Vagina (tissue), 2 donors: ENCODE data around the gene SRF. TPM values are rescaled to one million over a fixed set of nuclear protein-coding genes. Genes with fewer than 3 reads are reported as not detected.

ENCODE experiments used
- DNase-seq, 2 donors: peaks; one replicate each; pipeline ENCODE4 v3.0.0-alpha.2; 2017; ENCODE audit errors: extremely low spot score in 2 of 2
- H3K27ac ChIP-seq: fragments of 200-600 bp; sonication (generic); one replicate; pipeline ENCODE4 v1.5.1; 2019
- H3K27me3 ChIP-seq: fragments of 200-600 bp; sonication (generic); one replicate; pipeline ENCODE4 v1.5.1; 2019
- H3K36me3 ChIP-seq, 2 donors: fragments of 200-600 bp; sonication (generic); one replicate each; pipeline ENCODE4 v1.5.1; 2017 to 2019
- H3K4me1 ChIP-seq: fragments of 200-600 bp; sonication (generic); one replicate; pipeline ENCODE4 v1.5.1; 2019
- H3K4me3 ChIP-seq, 2 donors: fragments of 200-600 bp; sonication (generic); 1 replicate in 1 of 2; 2 replicates in 1 of 2; pipeline ENCODE4 v1.5.1; 2016 to 2019
- H3K9me3 ChIP-seq: fragments of 200-600 bp; sonication (generic); one replicate; pipeline ENCODE4 v1.5.1; 2019
- CTCF ChIP-seq, 3 experiments: fragments of 450-650 bp in 2 of 3; fragments of 200-600 bp in 1 of 3; sonication (generic) in 1 of 3; IDR thresholded peaks; one replicate each; pipeline ENCODE4 v1.5.1; 2017 to 2019; ENCODE audit warnings: antibody characterized with exemption in 3 of 3, mild to moderate bottlenecking in 2 of 3, moderate library complexity in 2 of 3
- POLR2A ChIP-seq, 2 donors: fragments of 450-650 bp; IDR thresholded peaks; one replicate each; pipeline ENCODE4 v1.6.1; 2017; ENCODE audit warnings: antibody characterized with exemption in 2 of 2, mild to moderate bottlenecking in 2 of 2, moderate library complexity in 2 of 2
- POLR2AphosphoS5 ChIP-seq, 2 donors: sonication (generic); formaldehyde crosslinking; IDR thresholded peaks; one replicate each; pipeline ENCODE4 v1.9.0; 2017; ENCODE audit warnings: antibody characterized with exemption in 2 of 2, mild to moderate bottlenecking in 2 of 2, low read depth in 1 of 2; ENCODE audit not compliant: insufficient read depth in 1 of 2
- intact Hi-C: fragments of 100-400 bp; cut with DNase I; formaldehyde crosslinking; loops from one replicate; pipeline ENCODE4 v1.15.1; 2023
- total RNA-seq: library from RNA; depleted of rRNA; stranded (reverse); fragments of >200 nt; gene quantifications from one replicate; pipeline ENCODE4 v1.2.3, GENCODE V29; 2016

Gene SRF
- total RNA-seq, 1 donor from 2014 or later: 28.2 TPM

DNA sequence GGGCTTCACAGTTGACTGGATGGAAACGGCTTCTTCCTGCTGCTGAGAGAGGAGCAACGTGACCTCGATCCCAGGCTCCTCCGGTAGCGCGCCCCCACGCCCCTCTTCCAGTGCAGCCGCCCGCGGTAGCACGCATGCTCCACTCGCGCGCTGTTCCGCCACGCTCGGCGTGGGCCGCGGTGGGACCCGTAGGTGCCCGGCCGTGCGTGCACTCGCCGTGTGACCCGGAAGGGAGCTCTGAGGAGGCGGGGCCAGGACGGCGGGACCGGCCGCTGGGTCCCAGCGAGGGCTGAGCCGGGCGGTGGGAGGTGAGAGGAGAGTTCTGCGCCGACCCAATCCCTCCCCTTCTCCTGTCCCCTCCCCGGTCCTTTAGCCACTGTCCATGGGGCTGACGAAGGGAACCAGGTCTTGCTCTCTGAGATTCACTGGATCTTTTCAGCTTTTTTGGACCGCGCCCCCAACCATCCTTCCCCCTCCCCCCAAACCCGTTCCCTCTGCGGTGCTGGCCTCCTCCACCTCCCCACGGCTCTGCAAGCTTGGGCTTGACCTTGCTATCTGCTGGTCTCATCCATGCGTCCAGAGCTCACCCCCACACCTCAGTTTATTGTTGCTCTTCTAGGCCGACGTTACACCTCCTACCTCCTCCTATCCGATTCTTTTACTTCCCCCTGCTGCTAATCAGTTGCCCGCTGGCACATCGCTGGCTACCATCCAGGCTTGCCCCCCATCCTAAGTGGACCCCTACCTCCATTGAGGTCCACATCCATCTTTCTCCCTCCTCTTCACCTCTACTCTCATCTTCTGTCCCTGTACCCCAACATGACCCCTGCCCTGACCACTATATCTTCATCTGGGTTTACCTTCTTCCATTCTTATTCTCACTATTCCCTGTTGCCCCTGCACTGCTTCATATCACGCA, 11.1 kb downstream of the SRF start, which contains the start of gene CUL9:
CUL9 (plus strand) TSS at position 255 of the 919 bp plus-strand sequence. CDS start 2,115 bp downstream, outside the sequence.
- TF ChIP-seq POLR2AphosphoS5 (IDR thresholded peaks at IDR 0.05; ENCODE audit: insufficient read depth in 1 of 2, low read depth in 1 of 2): peak; percentile 78 to 88
- peak in 1 of 2 donors; percentile 28 for TF ChIP-seq POLR2A (IDR thresholded peaks at IDR 0.05)
- TF ChIP-seq CTCF (IDR thresholded peaks at IDR 0.05): no peak
- intact Hi-C loops: no loop called here
- peaks cover 0 to 38% of the 10 kb centered on the region in 2 donors for H3K36me3 ChIP-seq
- peaks cover 30% of the 10 kb centered on the region for H3K4me1 ChIP-seq
- H3K27ac ChIP-seq: peak within 1 kb of the TSS; percentile 75
- peak within 1 kb of the TSS; percentile 76 to 91 for H3K4me3 ChIP-seq
- H3K9me3 ChIP-seq: no peaks in the 10 kb centered on the region
- H3K27me3 ChIP-seq: no peaks in the 10 kb centered on the region
- no peak for DNase-seq

GRCh38 chr6:43183441-43183840, 12.4 kb downstream of the SRF start:
- no peak overlapping the region for H3K4me3 ChIP-seq
- H3K4me1 ChIP-seq: peaks cover 30% of the 10 kb centered on the region
- no peaks in the 10 kb centered on the region for H3K27me3 ChIP-seq
- DNase-seq: no peak
- intact Hi-C loops: no loop called here
- no peak overlapping the region for H3K27ac ChIP-seq
- H3K36me3 ChIP-seq: peaks cover 0 to 37% of the 10 kb centered on the region in 2 donors
- no peak for TF ChIP-seq POLR2AphosphoS5 (IDR thresholded peaks at IDR 0.05; ENCODE audit: insufficient read depth in 1 of 2, low read depth in 1 of 2)
- TF ChIP-seq POLR2A (IDR thresholded peaks at IDR 0.05): no peak
- no peak for TF ChIP-seq CTCF (IDR thresholded peaks at IDR 0.05)
- no peaks in the 10 kb centered on the region for H3K9me3 ChIP-seq

DNA sequence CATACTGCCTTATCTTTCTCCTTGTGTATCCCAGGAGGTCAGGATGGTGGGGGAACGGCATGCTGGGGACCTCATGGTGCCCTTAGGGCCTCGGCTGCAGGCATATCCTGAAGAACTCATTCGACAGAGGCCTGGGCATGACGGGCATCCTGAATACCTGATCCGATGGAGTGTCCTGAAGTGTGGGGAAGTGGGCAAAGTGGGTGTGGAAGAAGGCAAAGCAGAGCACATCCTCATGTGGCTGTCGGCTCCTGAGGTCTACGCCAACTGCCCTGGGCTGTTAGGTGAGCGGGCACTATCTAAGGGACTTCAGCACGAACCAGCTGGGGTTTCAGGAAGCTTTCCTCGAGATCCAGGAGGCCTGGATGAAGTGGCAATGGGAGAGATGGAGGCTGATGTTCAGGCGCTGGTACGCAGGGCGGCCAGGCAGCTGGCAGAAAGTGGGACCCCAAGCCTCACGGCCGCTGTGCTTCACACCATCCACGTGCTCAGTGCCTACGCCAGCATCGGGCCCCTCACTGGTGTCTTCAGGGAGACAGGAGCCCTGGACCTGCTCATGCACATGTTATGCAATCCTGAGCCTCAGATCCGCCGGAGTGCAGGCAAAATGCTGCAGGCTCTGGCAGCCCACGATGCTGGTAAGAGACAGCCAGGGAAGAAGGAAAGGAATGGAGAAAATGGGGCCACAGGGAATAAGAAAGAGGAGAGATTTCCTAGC, 13.4 kb downstream of the SRF start:
- H3K4me3 ChIP-seq: no peak overlapping the region
- DNase-seq: no peak
- intact Hi-C loops: no loop called here
- no peaks in the 10 kb centered on the region for H3K27me3 ChIP-seq
- H3K9me3 ChIP-seq: no peaks in the 10 kb centered on the region
- H3K27ac ChIP-seq: no peak overlapping the region
- no peak for TF ChIP-seq POLR2AphosphoS5 (IDR thresholded peaks at IDR 0.05; ENCODE audit: insufficient read depth in 1 of 2, low read depth in 1 of 2)
- peaks cover 30% of the 10 kb centered on the region for H3K4me1 ChIP-seq
- H3K36me3 ChIP-seq: peaks cover 0 to 32% of the 10 kb centered on the region in 2 donors

DNA sequence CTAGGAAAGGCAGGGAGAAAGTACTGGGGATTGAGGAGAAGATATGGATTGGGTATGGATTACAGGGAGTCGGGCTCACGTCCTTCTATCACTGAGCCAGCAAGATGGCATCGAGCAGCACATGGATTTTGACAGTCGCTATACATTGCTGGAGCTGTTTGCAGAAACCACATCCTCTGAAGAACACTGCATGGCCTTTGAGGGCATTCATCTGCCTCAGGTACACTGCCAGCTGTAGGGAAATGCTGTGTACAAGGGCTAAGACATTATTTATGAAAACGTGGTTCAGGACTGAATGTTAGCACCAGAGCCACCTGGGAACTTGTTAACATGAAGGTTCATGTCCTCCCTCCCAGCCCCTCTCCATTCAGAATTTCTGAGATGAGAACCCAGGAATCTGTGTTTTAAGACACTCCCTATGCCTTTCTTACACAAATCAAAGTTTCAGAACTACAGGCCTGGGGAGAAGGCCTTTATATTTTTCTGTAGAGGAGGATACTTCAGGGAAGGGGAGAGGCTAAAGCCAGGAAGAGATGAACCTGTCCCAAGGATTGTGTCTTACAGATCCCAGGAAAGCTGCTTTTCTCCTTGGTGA, 14.4 kb downstream of the SRF start:
- H3K27me3 ChIP-seq: no peaks in the 10 kb centered on the region
- no peak overlapping the region for H3K27ac ChIP-seq
- no peaks in the 10 kb centered on the region for H3K9me3 ChIP-seq
- no peak overlapping the region for H3K4me3 ChIP-seq
- TF ChIP-seq POLR2A (IDR thresholded peaks at IDR 0.05): no peak
- TF ChIP-seq POLR2AphosphoS5 (IDR thresholded peaks at IDR 0.05; ENCODE audit: insufficient read depth in 1 of 2, low read depth in 1 of 2): no peak
- no peak for TF ChIP-seq CTCF (IDR thresholded peaks at IDR 0.05)
- H3K4me1 ChIP-seq: peaks cover 30% of the 10 kb centered on the region
- intact Hi-C loops: no loop called here
- H3K36me3 ChIP-seq: peaks cover 0 to 22% of the 10 kb centered on the region in 2 donors
- DNase-seq: no peak

DNA sequence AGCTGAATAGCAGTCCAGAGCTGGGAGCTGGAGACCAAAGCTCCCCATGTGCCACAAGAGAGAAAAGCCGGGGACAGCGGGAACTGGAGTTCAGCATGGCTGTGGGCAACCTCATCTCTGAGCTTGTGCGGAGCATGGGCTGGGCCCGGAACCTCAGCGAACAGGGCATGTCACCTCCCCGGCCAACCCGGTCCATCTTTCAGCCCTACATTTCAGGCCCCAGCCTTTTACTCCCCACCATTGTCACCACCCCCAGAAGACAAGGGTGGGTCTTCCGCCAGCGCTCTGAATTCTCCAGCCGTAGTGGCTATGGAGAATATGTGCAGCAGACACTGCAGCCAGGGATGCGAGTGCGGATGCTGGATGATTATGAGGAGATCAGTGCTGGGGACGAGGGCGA, 14.9 kb downstream of the SRF start:
- no peak for TF ChIP-seq POLR2A (IDR thresholded peaks at IDR 0.05)
- TF ChIP-seq CTCF (IDR thresholded peaks at IDR 0.05): no peak
- no peak for TF ChIP-seq POLR2AphosphoS5 (IDR thresholded peaks at IDR 0.05; ENCODE audit: insufficient read depth in 1 of 2, low read depth in 1 of 2)
- H3K4me1 ChIP-seq: peaks cover 30% of the 10 kb centered on the region

More for the DNA sequence above, 14.9 kb downstream of the SRF start:
- Histone ChIP-seq H3K36me3 (peaks cover 0 to 22% of the 10 kb centered on the region in 2 donors), H3K27ac (no peak overlapping the region), H3K9me3 (no peaks in the 10 kb centered on the region), H3K27me3 (no peaks in the 10 kb centered on the region), H3K4me3 (no peak overlapping the region)
- no peak for DNase-seq
- intact Hi-C loops: no loop called here
